Stomach (tissue), 9 donors: ENCODE measurements around the gene EML4. TPM values are rescaled to one million over a fixed set of nuclear protein-coding genes. Genes with fewer than 3 reads are reported as not detected.

Source experiments
- DNase-seq, 2 donors: peaks; one replicate each; pipeline versions ENCODE4 v3.0.0 to v3.0.0-alpha.2; 2013 to 2019
- H3K27ac ChIP-seq, 5 donors: fragments of 200-600 bp in 4 of 5; sonication (generic) in 4 of 5; one replicate each; pipeline ENCODE4 v1.5.1; 2013 to 2019; ENCODE audit warnings: mild to moderate bottlenecking in 1 of 5, moderate library complexity in 1 of 5
- H3K27me3 ChIP-seq, 3 donors: fragments of 200-600 bp; sonication (generic); one replicate each; pipeline ENCODE4 v1.5.1; 2017 to 2019; ENCODE audit warnings: mixed run types in 1 of 3
- H3K36me3 ChIP-seq, 4 donors: fragments of 200-600 bp; sonication (generic); 1 replicate in 3 of 4; 2 replicates in 1 of 4; pipeline ENCODE4 v1.5.1; 2016 to 2019
- H3K4me1 ChIP-seq, 4 donors: fragments of 200-600 bp; sonication (generic); one replicate each; pipeline ENCODE4 v1.5.1; 2016 to 2019
- H3K4me3 ChIP-seq, 4 donors: fragments of 200-600 bp; sonication (generic) in 3 of 4; one replicate each; pipeline ENCODE4 v1.5.1; 2016 to 2019; ENCODE audit warnings: mild to moderate bottlenecking in 1 of 4
- H3K9me3 ChIP-seq, 4 donors: fragments of 200-600 bp; sonication (generic); one replicate each; pipeline ENCODE4 v1.5.1; 2016 to 2019
- EP300 ChIP-seq: sonication (generic); formaldehyde crosslinking; IDR thresholded peaks from one replicate; pipeline ENCODE4 v1.6.1; 2017; ENCODE audit warnings: antibody characterized with exemption
- POLR2A ChIP-seq, 4 donors: fragments of 450-650 bp; IDR thresholded peaks; one replicate each; pipeline ENCODE4 v1.6.1; 2016; ENCODE audit warnings: antibody characterized with exemption in 4 of 4, control low read depth in 2 of 4, mild to moderate bottlenecking in 1 of 4, moderate library complexity in 1 of 4
- POLR2AphosphoS5 ChIP-seq, 3 donors: sonication (generic); formaldehyde crosslinking; IDR thresholded peaks; one replicate each; pipeline ENCODE4 v1.6.1; 2016; ENCODE audit warnings: antibody characterized with exemption in 3 of 3
- WGBS, 5 donors: extraction: QIAGEN DNeasy Blood & Tissue Kit in 3 of 5; methylation state at CpG; one replicate each; pipeline versions ENCODE4 v1.1.5 to v1.1.7; 2013 to 2018; 5-methylcytosine and 5-hydroxymethylcytosine counted together
- intact Hi-C: fragments of 100-400 bp; cut with DNase I; formaldehyde crosslinking; loops from one replicate; pipeline ENCODE4 v1.15.1; 2023; ENCODE audit warnings: low total_unique reads
- polyA plus RNA-seq, 3 donors: library from polyadenylated mRNA; stranded (reverse); fragments of 200-250 nt; gene quantifications; one replicate each; pipeline ENCODE4 v1.2.3, GENCODE V29; 2013
- total RNA-seq, 5 donors: library from RNA; depleted of rRNA; stranded (reverse); fragments of >200 nt; gene quantifications; one replicate each; pipeline versions ENCODE4 v1.1.0 to v1.2.3, GENCODE V29; 2014 to 2016
- TF ChIP-seq, protein P1 (sequence below), 7 experiments: fragments of 450-650 bp in 4 of 7; fragments of 200-600 bp in 3 of 7; sonication (generic) in 3 of 7; IDR thresholded peaks; one replicate each; pipeline ENCODE4 v1.5.1; 2016 to 2019; ENCODE audit warnings: antibody characterized with exemption in 7 of 7, control low read depth in 2 of 7, mild to moderate bottlenecking in 1 of 7
- donor health status: healthy with polysubstance abuse.
- donor health status: Bipolar disorder and iron deficiency.
- donor health status: healthy.

Gene EML4
- total and polyA plus RNA-seq, 8 donors, result 10.2 to 292 (median 28.6) TPM

DNA sequence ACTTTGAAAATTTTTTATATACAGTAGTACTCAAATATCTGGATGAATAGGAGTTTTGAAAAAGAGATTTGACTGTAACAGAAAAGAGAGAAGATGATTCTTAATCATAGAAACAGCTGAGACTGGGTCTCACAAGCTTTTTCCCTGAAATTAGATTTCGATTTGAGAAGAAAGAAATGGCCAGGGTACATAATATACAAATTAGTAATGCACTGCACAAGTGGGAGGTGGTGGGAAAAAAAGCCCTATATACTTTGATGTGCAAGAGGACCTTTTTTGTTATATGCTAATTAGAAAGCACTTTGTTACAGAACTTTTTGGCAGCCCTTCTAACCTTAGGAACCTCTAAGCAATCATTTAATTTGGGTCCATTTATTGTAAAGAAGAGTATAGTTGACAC lies 62.9 kb downstream of the EML4 start:
- Histone ChIP-seq H3K4me3 (no peak overlapping the region), H3K9me3 (no peaks in the 10 kb centered on the region), H3K27me3 (no peaks in the 10 kb centered on the region), H3K36me3 (no peaks in the 10 kb centered on the region), H3K27ac (no peak overlapping the region), H3K4me1 (peaks cover 0 to 37% (median 22%) of the 10 kb centered on the region in 4 donors)
- 78 to 93% (median 85%) methylated on average over 1 of the region's 1 CpG for WGBS, 5 donors
- intact Hi-C loops, result no loop called here
- DNase-seq, result no peak
- TF ChIP-seq EP300, result no peak
- TF ChIP-seq POLR2A (IDR thresholded peaks at IDR 0.05), result no peak
- TF ChIP-seq, protein P1, sequence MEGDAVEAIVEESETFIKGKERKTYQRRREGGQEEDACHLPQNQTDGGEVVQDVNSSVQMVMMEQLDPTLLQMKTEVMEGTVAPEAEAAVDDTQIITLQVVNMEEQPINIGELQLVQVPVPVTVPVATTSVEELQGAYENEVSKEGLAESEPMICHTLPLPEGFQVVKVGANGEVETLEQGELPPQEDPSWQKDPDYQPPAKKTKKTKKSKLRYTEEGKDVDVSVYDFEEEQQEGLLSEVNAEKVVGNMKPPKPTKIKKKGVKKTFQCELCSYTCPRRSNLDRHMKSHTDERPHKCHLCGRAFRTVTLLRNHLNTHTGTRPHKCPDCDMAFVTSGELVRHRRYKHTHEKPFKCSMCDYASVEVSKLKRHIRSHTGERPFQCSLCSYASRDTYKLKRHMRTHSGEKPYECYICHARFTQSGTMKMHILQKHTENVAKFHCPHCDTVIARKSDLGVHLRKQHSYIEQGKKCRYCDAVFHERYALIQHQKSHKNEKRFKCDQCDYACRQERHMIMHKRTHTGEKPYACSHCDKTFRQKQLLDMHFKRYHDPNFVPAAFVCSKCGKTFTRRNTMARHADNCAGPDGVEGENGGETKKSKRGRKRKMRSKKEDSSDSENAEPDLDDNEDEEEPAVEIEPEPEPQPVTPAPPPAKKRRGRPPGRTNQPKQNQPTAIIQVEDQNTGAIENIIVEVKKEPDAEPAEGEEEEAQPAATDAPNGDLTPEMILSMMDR (IDR thresholded peaks at IDR 0.05), result no peak
- TF ChIP-seq POLR2AphosphoS5 (IDR thresholded peaks at IDR 0.05), result no peak

DNA sequence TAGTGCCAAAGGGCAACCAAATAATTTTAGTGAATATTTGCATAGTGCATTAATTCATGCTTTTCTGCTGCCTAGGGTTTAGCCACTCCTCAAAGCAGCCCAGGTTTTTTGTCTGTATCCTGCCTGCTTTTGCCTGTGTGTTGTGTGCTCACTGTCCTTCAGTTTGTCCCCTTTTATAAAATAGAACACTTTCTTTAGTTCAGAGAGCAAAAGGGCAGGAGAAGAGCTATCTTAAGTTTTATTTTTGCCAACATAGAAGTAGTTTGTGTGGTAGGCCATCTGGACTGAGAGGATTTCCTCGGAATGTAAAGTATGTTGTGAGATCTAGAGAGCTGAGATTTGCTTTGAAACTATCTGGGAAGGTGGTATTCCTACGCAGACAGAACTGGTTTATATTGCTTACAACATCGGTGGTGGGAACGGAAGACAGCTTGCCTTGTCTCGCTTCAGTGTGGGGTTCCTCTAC lies 64.9 kb downstream of the EML4 start:
- intact Hi-C loops, result no loop called here
- no peaks in the 10 kb centered on the region for H3K36me3 ChIP-seq
- 56 to 70% (median 68%) methylated on average over 5 of the region's 5 CpGs for WGBS, 5 donors
- no peaks in the 10 kb centered on the region for H3K27me3 ChIP-seq
- TF ChIP-seq, protein P1 (IDR thresholded peaks at IDR 0.05), result no peak
- no peak for TF ChIP-seq POLR2AphosphoS5 (IDR thresholded peaks at IDR 0.05)
- no peak for TF ChIP-seq POLR2A (IDR thresholded peaks at IDR 0.05)
- no peak for TF ChIP-seq EP300
- DNase-seq, result peak in 1 of 2 donors; percentile 20
- peaks cover 0 to 39% (median 20%) of the 10 kb centered on the region in 4 donors for H3K4me1 ChIP-seq
- no peak overlapping the region for H3K27ac ChIP-seq
- H3K4me3 ChIP-seq, result no peak overlapping the region
- H3K9me3 ChIP-seq, result no peaks in the 10 kb centered on the region

DNA sequence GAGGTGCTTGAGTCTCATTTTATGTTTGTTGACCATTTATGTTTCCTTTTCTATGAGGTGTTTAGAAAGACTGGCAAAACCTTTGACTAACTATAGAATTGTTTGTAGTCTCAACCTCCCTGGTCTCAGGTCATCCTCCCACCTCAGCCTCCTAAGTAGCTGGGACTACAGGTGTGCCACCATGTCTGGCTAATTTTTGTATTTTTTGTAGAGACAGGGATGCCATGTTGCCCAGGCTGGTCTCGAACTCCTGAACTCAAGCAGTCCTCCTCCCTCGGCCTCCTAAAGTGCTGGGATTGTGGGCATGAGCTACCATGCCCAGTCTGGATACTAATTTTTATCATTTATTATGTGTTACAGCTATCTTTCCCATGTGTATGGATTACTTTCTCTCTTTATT lies 67.8 kb downstream of the EML4 start:
- DNase-seq, result no peak
- no peaks in the 10 kb centered on the region for H3K27me3 ChIP-seq
- H3K36me3 ChIP-seq, result no peaks in the 10 kb centered on the region
- H3K9me3 ChIP-seq, result no peaks in the 10 kb centered on the region
- H3K4me3 ChIP-seq, result no peak overlapping the region
- 95 to 98% (median 97%) methylated on average over 2 of the region's 2 CpGs for WGBS, 5 donors
- H3K4me1 ChIP-seq, result peaks cover 0 to 51% (median 27%) of the 10 kb centered on the region in 4 donors
- TF ChIP-seq POLR2AphosphoS5 (IDR thresholded peaks at IDR 0.05) (no peak), EP300 (no peak), POLR2A (IDR thresholded peaks at IDR 0.05) (no peak)
- TF ChIP-seq, protein P1 (IDR thresholded peaks at IDR 0.05), result no peak
- H3K27ac ChIP-seq, result no peak overlapping the region
- intact Hi-C loops, result no loop called here

DNA sequence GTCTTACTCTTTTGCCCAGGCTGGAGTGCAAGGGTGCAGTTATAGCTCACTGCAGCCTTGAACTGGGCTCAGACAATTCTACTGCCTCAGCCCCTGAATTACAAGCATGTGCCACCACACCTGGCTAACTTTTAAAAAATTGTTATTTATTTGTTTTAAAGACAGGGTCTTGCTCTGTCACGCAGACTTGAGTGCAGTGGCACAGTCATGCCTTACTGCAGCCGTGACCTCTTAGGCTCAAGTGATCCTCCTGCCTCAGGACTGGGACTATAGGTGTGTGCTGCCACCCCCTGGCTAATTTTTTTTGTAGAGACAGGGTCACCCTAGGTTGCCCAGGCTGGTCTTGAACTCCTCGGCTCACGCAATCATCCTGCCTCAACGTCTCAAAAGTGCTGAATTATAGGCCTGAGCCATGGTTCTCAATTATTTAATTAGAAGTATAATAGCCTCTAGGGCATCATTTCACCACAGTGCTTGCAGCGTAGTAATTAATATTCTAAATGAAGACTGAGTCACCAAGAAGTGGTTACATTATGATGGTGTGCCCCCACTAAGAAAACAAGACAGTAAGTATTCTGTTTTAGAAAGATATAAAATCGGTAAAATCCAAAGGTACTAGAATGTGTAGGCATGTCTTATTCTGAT lies 69.6 kb downstream of the EML4 start:
- Histone ChIP-seq H3K4me1 (peaks cover 0 to 57% (median 24%) of the 10 kb centered on the region in 4 donors), H3K9me3 (no peaks in the 10 kb centered on the region), H3K27ac (no peak overlapping the region), H3K27me3 (no peaks in the 10 kb centered on the region), H3K36me3 (no peaks in the 10 kb centered on the region), H3K4me3 (no peak overlapping the region)
- DNase-seq, result peak; percentile 54 to 62
- TF ChIP-seq EP300 (no peak), POLR2AphosphoS5 (IDR thresholded peaks at IDR 0.05) (no peak)
- TF ChIP-seq, protein P1 (IDR thresholded peaks at IDR 0.05), result peak in 4 of 7 experiments; percentile 24 to 66 (median 50)
- 43 to 62% (median 49%) methylated on average over 7 of the region's 7 CpGs for WGBS, 5 donors
- intact Hi-C loops, result no loop called here
